ENCODE results near the gene RAD51AP2. TPM values are rescaled to one million over a fixed set of nuclear protein-coding genes. Genes with fewer than 3 reads are reported as not detected.

RAD51AP2 gene
- total RNA-seq, 2 donors from 2014 or later: 0.18 TPM; not detected in 1

- Mint-ChIP-seq H3K27ac (no peak overlapping the region), H3K4me1 (peaks cover 4% of the 10 kb centered on the region), H3K27me3 (ENCODE audit: insufficient read depth) (no peaks in the 10 kb centered on the region), H3K4me3 (no peak overlapping the region), H3K9me3 (peaks cover 31% of the 10 kb centered on the region), H3K36me3 (ENCODE audit: low read depth) (peaks cover 3% of the 10 kb centered on the region)
- H3K27me3 ChIP-seq (ENCODE audit: control insufficient read depth, insufficient read depth, low read length, poor library complexity, severe bottlenecking): no peaks in the 10 kb centered on the region
- H3K4me1 ChIP-seq (ENCODE audit: control insufficient read depth, insufficient read depth, low read length): no peaks in the 10 kb centered on the region
- TF ChIP-seq, protein P1, sequence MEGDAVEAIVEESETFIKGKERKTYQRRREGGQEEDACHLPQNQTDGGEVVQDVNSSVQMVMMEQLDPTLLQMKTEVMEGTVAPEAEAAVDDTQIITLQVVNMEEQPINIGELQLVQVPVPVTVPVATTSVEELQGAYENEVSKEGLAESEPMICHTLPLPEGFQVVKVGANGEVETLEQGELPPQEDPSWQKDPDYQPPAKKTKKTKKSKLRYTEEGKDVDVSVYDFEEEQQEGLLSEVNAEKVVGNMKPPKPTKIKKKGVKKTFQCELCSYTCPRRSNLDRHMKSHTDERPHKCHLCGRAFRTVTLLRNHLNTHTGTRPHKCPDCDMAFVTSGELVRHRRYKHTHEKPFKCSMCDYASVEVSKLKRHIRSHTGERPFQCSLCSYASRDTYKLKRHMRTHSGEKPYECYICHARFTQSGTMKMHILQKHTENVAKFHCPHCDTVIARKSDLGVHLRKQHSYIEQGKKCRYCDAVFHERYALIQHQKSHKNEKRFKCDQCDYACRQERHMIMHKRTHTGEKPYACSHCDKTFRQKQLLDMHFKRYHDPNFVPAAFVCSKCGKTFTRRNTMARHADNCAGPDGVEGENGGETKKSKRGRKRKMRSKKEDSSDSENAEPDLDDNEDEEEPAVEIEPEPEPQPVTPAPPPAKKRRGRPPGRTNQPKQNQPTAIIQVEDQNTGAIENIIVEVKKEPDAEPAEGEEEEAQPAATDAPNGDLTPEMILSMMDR (conservative IDR thresholded peaks at IDR 0.05): no peak
- H3K4me3 ChIP-seq (ENCODE audit: low read length): no peak overlapping the region
- H3K27ac ChIP-seq (ENCODE audit: low read depth, low read length): no peak overlapping the region
- H3K36me3 ChIP-seq (ENCODE audit: control insufficient read depth, insufficient read depth, low read length): no peaks in the 10 kb centered on the region
- H3K9me3 ChIP-seq (ENCODE audit: control insufficient read depth, low read length): peaks cover 33% of the 10 kb centered on the region
- no peak for DNase-seq
- no peak overlapping the region for H3K9ac ChIP-seq (ENCODE audit: extremely low read depth, low read length, poor library complexity, severe bottlenecking)
Observed at GRCh38 chr2:17471979-17472378, 46.3 kb downstream of the RAD51AP2 start.

- H3K9ac ChIP-seq (ENCODE audit: extremely low read depth, low read length, poor library complexity, severe bottlenecking): no peak overlapping the region
- Mint-ChIP-seq H3K4me3 (no peak overlapping the region), H3K4me1 (peaks cover 4% of the 10 kb centered on the region), H3K36me3 (ENCODE audit: low read depth) (peaks cover 3% of the 10 kb centered on the region), H3K9me3 (peaks cover 36% of the 10 kb centered on the region), H3K27ac (no peak overlapping the region), H3K27me3 (ENCODE audit: insufficient read depth) (no peaks in the 10 kb centered on the region)
- TF ChIP-seq, protein P1 (conservative IDR thresholded peaks at IDR 0.05): peak; percentile 82
- H3K9me3 ChIP-seq (ENCODE audit: control insufficient read depth, low read length): peaks cover 33% of the 10 kb centered on the region
- 80 to 81% methylated on average over 2 to 6 of the region's 6 CpGs for WGBS, 2 experiments (ENCODE audit: insufficient coverage in 1 of 2, insufficient read length in 1 of 2)
- DNase-seq: peak; percentile 65
- peak overlapping the region; percentile 18 for H3K4me3 ChIP-seq (ENCODE audit: low read length)
- H3K27ac ChIP-seq (ENCODE audit: low read depth, low read length): no peak overlapping the region
- H3K27me3 ChIP-seq (ENCODE audit: control insufficient read depth, insufficient read depth, low read length, poor library complexity, severe bottlenecking): no peaks in the 10 kb centered on the region
- no peaks in the 10 kb centered on the region for H3K4me1 ChIP-seq (ENCODE audit: control insufficient read depth, insufficient read depth, low read length)
- H3K36me3 ChIP-seq (ENCODE audit: control insufficient read depth, insufficient read depth, low read length): no peaks in the 10 kb centered on the region
Observed at GRCh38 chr2:17470855-17471641, 47.2 kb downstream of the RAD51AP2 start.

DNA sequence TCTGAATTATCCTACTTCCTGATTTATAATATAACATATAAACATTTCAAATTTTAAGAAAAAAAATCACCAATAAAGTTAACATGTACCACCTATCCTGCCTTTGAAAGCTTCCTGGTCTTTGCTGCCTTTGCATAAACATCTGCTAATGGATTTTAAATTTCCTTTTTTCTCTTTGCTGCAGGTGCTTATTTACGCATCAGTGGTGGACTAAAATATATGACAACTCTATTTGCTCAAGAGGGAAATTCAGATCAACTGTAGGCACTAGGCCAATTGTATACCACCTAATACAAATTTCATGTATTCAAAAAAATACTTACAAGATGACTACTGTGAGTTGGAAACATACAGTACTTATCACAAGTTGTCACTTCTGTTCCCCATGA is 57.2 kb downstream of the RAD51AP2 start:
- 92% methylated on average over 1 of the region's 1 CpG; no CpG with 5 or more reads in 1 of the 2 experiments for WGBS, 2 experiments (ENCODE audit: insufficient coverage in 1 of 2, insufficient read length in 1 of 2)
- H3K9me3 ChIP-seq (ENCODE audit: control insufficient read depth, low read length): peaks cover 10% of the 10 kb centered on the region
- H3K27ac ChIP-seq (ENCODE audit: low read depth, low read length): no peak overlapping the region
- no peaks in the 10 kb centered on the region for H3K4me1 ChIP-seq (ENCODE audit: control insufficient read depth, insufficient read depth, low read length)
- DNase-seq: no peak
- H3K4me3 Mint-ChIP-seq: no peak overlapping the region
- no peaks in the 10 kb centered on the region for H3K4me1 Mint-ChIP-seq
- TF ChIP-seq, protein P1 (conservative IDR thresholded peaks at IDR 0.05): no peak
- no peaks in the 10 kb centered on the region for H3K36me3 ChIP-seq (ENCODE audit: control insufficient read depth, insufficient read depth, low read length)
- no peak overlapping the region for H3K27ac Mint-ChIP-seq
- H3K9ac ChIP-seq (ENCODE audit: extremely low read depth, low read length, poor library complexity, severe bottlenecking): no peak overlapping the region
- peaks cover 15% of the 10 kb centered on the region for H3K9me3 Mint-ChIP-seq
- no peaks in the 10 kb centered on the region for H3K36me3 Mint-ChIP-seq (ENCODE audit: low read depth)
- H3K4me3 ChIP-seq (ENCODE audit: low read length): no peak overlapping the region
- no peaks in the 10 kb centered on the region for H3K27me3 Mint-ChIP-seq (ENCODE audit: insufficient read depth)
- H3K27me3 ChIP-seq (ENCODE audit: control insufficient read depth, insufficient read depth, low read length, poor library complexity, severe bottlenecking): no peaks in the 10 kb centered on the region

Other genes with a start within 250 kb of the RAD51AP2 start
- 1 to 10 TPM; 1.4 to 3.3 TPM for gene VSNL1, start 22.3 kb upstream of the RAD51AP2 start, total RNA-seq
- 10 to 100 TPM; 38.3 to 48.3 TPM for gene SMC6, start 235.4 kb upstream of the RAD51AP2 start, total RNA-seq
- gene GEN1, start 235.7 kb upstream of the RAD51AP2 start, total RNA-seq: 10 to 100 TPM; 24.5 to 34.5 TPM

Data from endodermal cell (in vitro differentiated cells).